HEK293T (cell line): ENCODE data around the gene MICU2.

Source experiments
- CTCF ChIA-PET: fragments of 350-600 bp; formaldehyde crosslinking; extraction: SDS; loops from one replicate; lab custom pipeline; 2021; ENCODE audit warnings: antibody characterized with exemption, inconsistent platforms; lab: Yijun Ruan, JAX
- POLR2A ChIA-PET: fragments of 350-600 bp; formaldehyde crosslinking; extraction: SDS; loops from one replicate; lab custom pipeline; 2020; ENCODE audit warnings: antibody characterized with exemption, inconsistent platforms; lab: Yijun Ruan, JAX
- DNase-seq: peaks from one replicate; pipeline ENCODE4 v3.0.0; 2012; ENCODE audit warnings: mixed read lengths; ENCODE audit errors: extremely low spot score
- ARNT ChIP-seq: fragments of 450-650 bp; IDR thresholded peaks from 2 replicates; pipeline ENCODE4 v1.6.1; 2017; ENCODE audit warnings: mild to moderate bottlenecking
- BHLHE40 ChIP-seq: fragments of 450-650 bp; IDR thresholded peaks from 2 replicates; pipeline ENCODE4 v1.6.1; 2016; ENCODE audit warnings: mild to moderate bottlenecking, moderate library complexity, borderline replicate concordance
- CTBP1 ChIP-seq: fragments of 450-650 bp; IDR thresholded peaks from 2 replicates; pipeline ENCODE4 v1.6.1; 2016; ENCODE audit warnings: borderline replicate concordance
- ELF4 ChIP-seq: fragments of 450-650 bp; IDR thresholded peaks from 2 replicates; pipeline ENCODE4 v1.6.1; 2017; ENCODE audit warnings: antibody characterized with exemption
- FOXA1 ChIP-seq: fragments of 450-650 bp; IDR thresholded peaks from 2 replicates; pipeline ENCODE4 v1.6.1; 2016; ENCODE audit warnings: mild to moderate bottlenecking
- FOXK2 ChIP-seq: fragments of 450-650 bp; IDR thresholded peaks from 2 replicates; pipeline ENCODE4 v1.6.1; 2016; ENCODE audit warnings: mild to moderate bottlenecking
- FOXM1 ChIP-seq: fragments of 450-650 bp; IDR thresholded peaks from 2 replicates; pipeline ENCODE4 v1.6.1; 2017; ENCODE audit warnings: mild to moderate bottlenecking, borderline replicate concordance
- HDGF ChIP-seq: fragments of 450-650 bp; IDR thresholded peaks from 2 replicates; pipeline ENCODE4 v1.6.1; 2017; ENCODE audit warnings: antibody characterized with exemption, borderline replicate concordance
- L3MBTL2 ChIP-seq: fragments of 450-650 bp; conservative IDR thresholded peaks from 2 replicates; pipeline ENCODE4 v1.6.1; 2016; ENCODE audit warnings: mild to moderate bottlenecking
- LEF1 ChIP-seq: fragments of 450-650 bp; IDR thresholded peaks from 2 replicates; pipeline ENCODE4 v1.6.1; 2017; ENCODE audit warnings: mild to moderate bottlenecking, borderline replicate concordance
- NFRKB ChIP-seq: fragments of 450-650 bp; IDR thresholded peaks from 2 replicates; pipeline ENCODE4 v1.6.1; 2016; ENCODE audit warnings: mild to moderate bottlenecking, moderate library complexity
- PKNOX1 ChIP-seq: fragments of 450-650 bp; IDR thresholded peaks from 2 replicates; pipeline ENCODE4 v1.6.1; 2016
- SP1 ChIP-seq: fragments of 450-650 bp; IDR thresholded peaks from 2 replicates; pipeline ENCODE4 v1.6.1; 2017
- SUZ12 ChIP-seq: fragments of 450-650 bp; IDR thresholded peaks from 2 replicates; pipeline ENCODE4 v1.6.1; 2016; ENCODE audit warnings: mild to moderate bottlenecking
- TARDBP ChIP-seq: fragments of 450-650 bp; IDR thresholded peaks from 2 replicates; pipeline ENCODE4 v1.6.1; 2016
- ZNF384 ChIP-seq: fragments of 450-650 bp; IDR thresholded peaks from 2 replicates; pipeline ENCODE4 v1.6.1; 2016

The MICU2 gene

GRCh38 chr13:21458813-21459701, 144.9 kb downstream of the MICU2 start, which contains the start of gene ZDHHC20:
Gene ZDHHC20, minus strand, starts transcription at chr13:21459303. Its CDS starts 132 bp downstream, at chr13:21459171.
- DNase-seq: peak; percentile 89
- POLR2A ChIA-PET: interaction anchor here (1.1 to 1.7 kb wide), 2 partner anchors 13 to 161 kb away, joined by 3 to 5 read pairs; no protein-coding TSS in a partner anchor
- CTCF ChIA-PET: interaction anchor here (0.7 kb wide), 1 partner anchor 18 kb away, joined by 3 read pairs; no protein-coding TSS in a partner anchor
- TF ChIP-seq FOXA1 (no peak), FOXM1 (no peak)

GRCh38 chr13:21458451-21458812, 145.5 kb downstream of the MICU2 start:
- ChIA-PET POLR2A (interaction anchor here (1.1 to 1.7 kb wide), 2 partner anchors 13 to 160 kb away, joined by 3 to 5 read pairs; no protein-coding TSS in a partner anchor), CTCF (no interaction called here)
- no peak for TF ChIP-seq L3MBTL2
- no peak for TF ChIP-seq CTBP1
- TF ChIP-seq ELF4: no peak
- no peak for TF ChIP-seq SUZ12
- no peak for TF ChIP-seq PKNOX1
- TF ChIP-seq FOXA1: no peak
- no peak for TF ChIP-seq BHLHE40
- TF ChIP-seq ARNT: no peak
- peak; percentile 35 for DNase-seq

- DNase-seq: no peak
- ChIA-PET CTCF (no interaction called here), POLR2A (no interaction called here)
- TF ChIP-seq SP1 (no peak), FOXK2 (no peak), TARDBP (no peak), ARNT (no peak), L3MBTL2 (no peak), LEF1 (no peak), FOXM1 (no peak), FOXA1 (no peak), NFRKB (no peak), CTBP1 (no peak), BHLHE40 (no peak), ZNF384 (no peak), PKNOX1 (no peak), HDGF (no peak), SUZ12 (no peak), ELF4 (no peak)
Measured at GRCh38 chr13:21453387-21454081, 150.4 kb downstream of the MICU2 start.

- ChIA-PET POLR2A (no interaction called here), CTCF (no interaction called here)
- TF ChIP-seq NFRKB (no peak), HDGF (no peak), BHLHE40 (no peak), CTBP1 (no peak), L3MBTL2 (no peak), PKNOX1 (no peak), ARNT (no peak), ZNF384 (no peak)
- no peak for DNase-seq
Measured at GRCh38 chr13:21450936-21451335, 153.0 kb downstream of the MICU2 start.

- DNase-seq: no peak
- CTCF ChIA-PET: no interaction called here
- POLR2A ChIA-PET: no interaction called here
- TF ChIP-seq FOXM1: no peak
- TF ChIP-seq SUZ12: no peak
- no peak for TF ChIP-seq FOXK2
- no peak for TF ChIP-seq LEF1
- TF ChIP-seq L3MBTL2: no peak
- no peak for TF ChIP-seq SP1
- no peak for TF ChIP-seq ARNT
- no peak for TF ChIP-seq TARDBP
- TF ChIP-seq FOXA1: no peak
- TF ChIP-seq NFRKB: no peak
- TF ChIP-seq CTBP1: no peak
- no peak for TF ChIP-seq HDGF
Measured at GRCh38 chr13:21446656-21447055, 157.3 kb downstream of the MICU2 start.

GRCh38 chr13:21445759-21446158, 158.2 kb downstream of the MICU2 start:
- DNase-seq: no peak
- TF ChIP-seq FOXK2 (no peak), ZNF384 (no peak), FOXM1 (no peak), LEF1 (no peak), ARNT (no peak), PKNOX1 (no peak), BHLHE40 (no peak), SUZ12 (no peak), FOXA1 (no peak), ELF4 (no peak), HDGF (no peak), TARDBP (no peak), L3MBTL2 (no peak), NFRKB (no peak), CTBP1 (no peak), SP1 (no peak)
- CTCF ChIA-PET: no interaction called here
- POLR2A ChIA-PET: interaction anchor here (1.0 kb wide), 1 partner anchor 13 kb away, joined by 3 read pairs; the partner anchor contains the start of gene ZDHHC20
